WTC11 (cell line): ENCODE data around the gene BABAM2. TPM values are rescaled to one million over a fixed set of nuclear protein-coding genes. Genes with fewer than 3 reads are reported as not detected.

Experiments
- ATAC-seq: fragments of 200-7000 bp; cut with Tn5 transposase; 2 replicates; pipeline ENCODE4 v1.10.0; 2021; ENCODE audit warnings: mild to moderate bottlenecking, moderate library complexity
- CTCF ChIA-PET: fragments of 300-600 bp; sonication (Branson Sonifier 250); formaldehyde crosslinking; loops from one replicate; lab custom pipeline; 2021; ENCODE audit warnings: antibody characterized with exemption; lab: Charles Lee
- POLR2A ChIA-PET: fragments of 350-600 bp; sonication (Branson Sonifier 250); formaldehyde crosslinking; loops from one replicate; lab custom pipeline; 2021; ENCODE audit warnings: antibody characterized with exemption; lab: Charles Lee
- DNase-seq: peaks from one replicate; pipeline ENCODE4 v3.0.0; 2021; ENCODE audit warnings: low spot score
- H3K27ac Mint-ChIP-seq: 2 replicates; pipeline ENCODE4 v1.8.0; 2021; ENCODE audit warnings: mixed read lengths
- H3K27me3 Mint-ChIP-seq: 2 replicates; pipeline ENCODE4 v1.8.0; 2021; ENCODE audit warnings: low read depth, mild to moderate bottlenecking, moderate library complexity, mixed read lengths
- H3K36me3 Mint-ChIP-seq: 2 replicates; pipeline ENCODE4 v1.8.0; 2021; ENCODE audit warnings: mixed read lengths
- H3K4me1 Mint-ChIP-seq: 2 replicates; pipeline ENCODE4 v1.8.0; 2022; ENCODE audit warnings: mixed read lengths
- H3K4me3 Mint-ChIP-seq: 2 replicates; pipeline ENCODE4 v1.8.0; 2021; ENCODE audit warnings: mild to moderate bottlenecking, moderate library complexity, mixed read lengths
- H3K9me3 Mint-ChIP-seq: 2 replicates; pipeline ENCODE4 v1.8.0; 2021; ENCODE audit warnings: mixed read lengths
- AR ChIP-seq: fragments of 250-450 bp; sonication (Bioruptor Pico); IDR thresholded peaks from 2 replicates; pipeline ENCODE4 v1.9.0; 2021; ENCODE audit warnings: mild to moderate bottlenecking
- ARID4B ChIP-seq: sonication (generic); formaldehyde crosslinking; IDR thresholded peaks from 2 replicates; pipeline ENCODE4 v1.8.0; 2023; ENCODE audit warnings: missing genetic modification reagents, mild to moderate bottlenecking, borderline replicate concordance
- CBFB ChIP-seq: sonication (generic); formaldehyde crosslinking; IDR thresholded peaks from 2 replicates; pipeline ENCODE4 v1.8.1; 2022; ENCODE audit warnings: mild to moderate bottlenecking, low read depth, missing genetic modification reagents
- E2F4 ChIP-seq: sonication (generic); formaldehyde crosslinking; IDR thresholded peaks from 2 replicates; pipeline ENCODE4 v1.8.1; 2022; ENCODE audit warnings: low read depth, mild to moderate bottlenecking, moderate library complexity, missing genetic modification reagents, borderline replicate concordance
- E2F5 ChIP-seq: sonication (generic); formaldehyde crosslinking; IDR thresholded peaks from 2 replicates; pipeline ENCODE4 v1.8.1; 2022; ENCODE audit warnings: mild to moderate bottlenecking, moderate library complexity, missing genetic modification reagents
- EMX1 ChIP-seq: fragments of 250-450 bp; sonication (Bioruptor Pico); IDR thresholded peaks from 2 replicates; pipeline ENCODE4 v1.8.0; 2021; ENCODE audit warnings: mild to moderate bottlenecking
- GABPB1 ChIP-seq: sonication (generic); formaldehyde crosslinking; IDR thresholded peaks from 2 replicates; pipeline ENCODE4 v1.8.1; 2023; ENCODE audit warnings: mild to moderate bottlenecking, missing genetic modification reagents
- JUN ChIP-seq: sonication (generic); formaldehyde crosslinking; IDR thresholded peaks from 2 replicates; pipeline ENCODE4 v1.8.0; 2023; ENCODE audit warnings: mild to moderate bottlenecking, missing genetic modification reagents
- MLX ChIP-seq: sonication (generic); formaldehyde crosslinking; IDR thresholded peaks from 2 replicates; pipeline ENCODE4 v1.8.1; 2023; ENCODE audit warnings: mild to moderate bottlenecking, missing genetic modification reagents, moderate library complexity
- NR1H2 ChIP-seq: sonication (generic); formaldehyde crosslinking; IDR thresholded peaks from 2 replicates; pipeline ENCODE4 v1.9.0; 2021; ENCODE audit warnings: mild to moderate bottlenecking, moderate library complexity, missing genetic modification reagents
- NR2C2 ChIP-seq: sonication (generic); formaldehyde crosslinking; IDR thresholded peaks from 2 replicates; pipeline ENCODE4 v1.8.0; 2022; ENCODE audit warnings: mild to moderate bottlenecking, missing genetic modification reagents
- STAT6 ChIP-seq: sonication (generic); formaldehyde crosslinking; conservative IDR thresholded peaks from 2 replicates; pipeline ENCODE4 v1.8.1; 2023; ENCODE audit warnings: mild to moderate bottlenecking, low read depth, missing genetic modification reagents, moderate library complexity
- TCF7 ChIP-seq: sonication (generic); formaldehyde crosslinking; IDR thresholded peaks from 2 replicates; pipeline ENCODE4 v1.8.0; 2022; ENCODE audit warnings: mild to moderate bottlenecking, low read depth, missing genetic modification reagents, moderate library complexity
- TEAD4 ChIP-seq: sonication (generic); formaldehyde crosslinking; IDR thresholded peaks from 2 replicates; pipeline ENCODE4 v1.8.0; 2022; ENCODE audit warnings: mild to moderate bottlenecking, missing genetic modification reagents
- total RNA-seq: library from RNA; stranded (reverse); gene quantifications from 3 replicates; pipeline ENCODE4 v1.2.3, GENCODE V29; 2021

The BABAM2 gene
- total RNA-seq, 1 experiment from 2014 or later, result 16.5 TPM

- no peak for ATAC-seq
- Mint-ChIP-seq H3K27me3 (no peaks in the 10 kb centered on the region), H3K9me3 (no peaks in the 10 kb centered on the region), H3K4me1 (no peaks in the 10 kb centered on the region), H3K4me3 (no peak overlapping the region), H3K27ac (no peak overlapping the region), H3K36me3 (no peaks in the 10 kb centered on the region)
- DNase-seq, result no peak
- TF ChIP-seq NR2C2 (CRISPR knock-in tag) (no peak), TEAD4 (CRISPR knock-in tag) (no peak), E2F4 (CRISPR knock-in tag) (no peak), GABPB1 (no peak), NR1H2 (no peak), MLX (CRISPR knock-in tag) (no peak), STAT6 (CRISPR knock-in tag) (no peak), JUN (CRISPR knock-in tag) (no peak), AR (CRISPR knock-in tag) (no peak), E2F5 (CRISPR knock-in tag) (no peak), EMX1 (no peak), ARID4B (no peak), TCF7 (CRISPR knock-in tag) (no peak), CBFB (CRISPR knock-in tag) (no peak)
- ChIA-PET CTCF (no interaction called here), POLR2A (no interaction called here)
Observed at GRCh38 chr2:28281739-28282138, 391.2 kb downstream of the BABAM2 start.
